ENCODE measurements around the gene TLK2. TPM values are rescaled to one million over a fixed set of nuclear protein-coding genes. Genes with fewer than 3 reads are reported as not detected.
"Not testable (repeated sequence)": the region's sequence is repeated elsewhere in the genome, so short reads cannot be mapped to it uniquely, and the experiment has no call there.

TLK2 gene
- polyA plus RNA-seq, 1 of the 3 experiments (the other 2 are of a cell fraction), result 51.9 TPM

DNA sequence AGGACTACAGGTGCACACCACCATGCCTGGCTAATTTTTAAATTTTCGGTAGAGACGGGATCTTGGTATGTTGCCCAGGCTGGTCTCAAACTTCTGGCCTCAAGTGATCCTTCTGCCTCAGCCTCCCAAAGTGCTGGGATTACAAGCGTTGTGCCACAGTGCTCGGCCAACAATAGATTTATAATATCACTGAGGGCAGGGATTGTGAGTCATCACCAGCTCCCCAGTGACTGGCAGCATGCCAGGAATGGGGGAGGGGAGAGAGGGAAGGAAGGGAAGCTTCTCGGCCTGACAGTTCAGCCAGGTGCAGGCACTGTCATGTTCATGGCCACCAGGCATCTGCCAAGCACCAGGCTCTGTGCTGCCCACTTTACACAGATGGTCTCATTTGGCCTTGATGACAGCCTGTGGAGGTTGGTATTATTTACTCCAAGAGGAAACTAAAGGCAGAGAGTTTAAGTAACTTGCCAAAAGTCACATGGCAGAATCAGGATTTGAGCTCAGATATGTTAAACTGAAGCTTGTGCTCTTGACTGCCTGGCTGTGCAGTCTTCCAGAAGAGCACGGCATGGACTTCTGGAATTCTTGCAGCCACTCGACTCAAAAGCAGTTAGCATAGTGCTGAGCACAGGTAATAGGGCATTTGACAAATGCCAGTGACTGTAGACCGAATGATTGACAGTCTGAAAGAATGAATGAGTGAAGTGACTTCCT, 7.8 kb upstream of the TLK2 start:
- CTCF ChIA-PET; H3K9me2 ChIP-seq; H3K36me3 ChIP-seq (replicated peaks in 1 of 2; ENCODE audit: control insufficient read depth in 1 of 2, insufficient read depth in 2 of 2, low read length in 1 of 2); H3K4me3 ChIP-seq (ENCODE audit: low read depth in 2 of 2, low read length in 1 of 2); H3K4me1 ChIP-seq (ENCODE audit: control insufficient read depth in 1 of 2, insufficient read depth in 2 of 2, low read depth in 1 of 2, low read length in 1 of 2); POLR2A ChIA-PET; H2AFZ ChIP-seq (ENCODE audit: low read depth); H3K9ac ChIP-seq; H3K27me3 ChIP-seq (ENCODE audit: insufficient read depth); H4K20me1 ChIP-seq (ENCODE audit: insufficient read depth); H3K9me3 ChIP-seq: not testable (repeated sequence)
- Histone ChIP-seq H3F3A (replicated peaks; ENCODE audit: insufficient read depth) (peaks cover 49% of the 10 kb centered on the region), H3K27ac (ENCODE audit: low read depth in 2 of 2, low read length in 1 of 2) (peak overlapping the region; percentile 53 to 63; a peak in 3 of 4 replicates), H3K79me2 (ENCODE audit: insufficient read depth) (peaks cover 15% of the 10 kb centered on the region), H3K4me2 (0 out of 2 replicates have a peak overlapping the region, but pooled peaks have one; percentile 0)
- WGBS (ENCODE audit: low lambda C conversion rate), result 19% methylated on average over 6 of the region's 8 CpGs
- DNase-seq, result peak; percentile 76
- TF ChIP-seq, protein P1, sequence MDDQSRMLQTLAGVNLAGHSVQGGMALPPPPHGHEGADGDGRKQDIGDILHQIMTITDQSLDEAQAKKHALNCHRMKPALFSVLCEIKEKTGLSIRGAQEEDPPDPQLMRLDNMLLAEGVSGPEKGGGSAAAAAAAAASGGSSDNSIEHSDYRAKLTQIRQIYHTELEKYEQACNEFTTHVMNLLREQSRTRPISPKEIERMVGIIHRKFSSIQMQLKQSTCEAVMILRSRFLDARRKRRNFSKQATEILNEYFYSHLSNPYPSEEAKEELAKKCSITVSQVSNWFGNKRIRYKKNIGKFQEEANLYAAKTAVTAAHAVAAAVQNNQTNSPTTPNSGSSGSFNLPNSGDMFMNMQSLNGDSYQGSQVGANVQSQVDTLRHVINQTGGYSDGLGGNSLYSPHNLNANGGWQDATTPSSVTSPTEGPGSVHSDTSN (IDR thresholded peaks at IDR 0.05), result peak; percentile 58
- TF ChIP-seq FOSL2 (IDR thresholded peaks at IDR 0.05; ENCODE audit: borderline replicate concordance, low read depth) (peak; percentile 95), JUND (IDR thresholded peaks at IDR 0.05) (peak; percentile 92), NFIC (IDR thresholded peaks at IDR 0.05; ENCODE audit: borderline replicate concordance) (peak; percentile 100), RXRA (IDR thresholded peaks at IDR 0.05; ENCODE audit: borderline replicate concordance, low read depth) (peak; percentile 9; the same call in 1 of the 2 replicates), SIN3A (IDR thresholded peaks at IDR 0.05; ENCODE audit: borderline replicate concordance, low read depth, low read length) (peak; percentile 80), TCF12 (IDR thresholded peaks at IDR 0.05) (peak; percentile 77), EP300 (IDR thresholded peaks at IDR 0.05; ENCODE audit: borderline replicate concordance in 1 of 2, low read depth in 1 of 2, low read length in 1 of 2) (peak; percentile 22 to 53; a peak in 3 of 4 replicates), MXI1 (IDR thresholded peaks at IDR 0.05; ENCODE audit: low read depth, low read length) (peak; percentile 85), FOXJ3 (CRISPR knock-in tag; IDR thresholded peaks at IDR 0.05) (peak; percentile 43; the same call in 1 of the 2 replicates), POLR2AphosphoS5 (IDR thresholded peaks at IDR 0.05; ENCODE audit: low read depth, low read length) (peak; percentile 69)
- TF ChIP-seq, protein P2, sequence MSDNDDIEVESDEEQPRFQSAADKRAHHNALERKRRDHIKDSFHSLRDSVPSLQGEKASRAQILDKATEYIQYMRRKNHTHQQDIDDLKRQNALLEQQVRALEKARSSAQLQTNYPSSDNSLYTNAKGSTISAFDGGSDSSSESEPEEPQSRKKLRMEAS (IDR thresholded peaks at IDR 0.05; ENCODE audit: low read depth), result 0 out of 2 replicates have a peak, but pooled peaks have one; percentile 49
- TF ChIP-seq, protein P3, sequence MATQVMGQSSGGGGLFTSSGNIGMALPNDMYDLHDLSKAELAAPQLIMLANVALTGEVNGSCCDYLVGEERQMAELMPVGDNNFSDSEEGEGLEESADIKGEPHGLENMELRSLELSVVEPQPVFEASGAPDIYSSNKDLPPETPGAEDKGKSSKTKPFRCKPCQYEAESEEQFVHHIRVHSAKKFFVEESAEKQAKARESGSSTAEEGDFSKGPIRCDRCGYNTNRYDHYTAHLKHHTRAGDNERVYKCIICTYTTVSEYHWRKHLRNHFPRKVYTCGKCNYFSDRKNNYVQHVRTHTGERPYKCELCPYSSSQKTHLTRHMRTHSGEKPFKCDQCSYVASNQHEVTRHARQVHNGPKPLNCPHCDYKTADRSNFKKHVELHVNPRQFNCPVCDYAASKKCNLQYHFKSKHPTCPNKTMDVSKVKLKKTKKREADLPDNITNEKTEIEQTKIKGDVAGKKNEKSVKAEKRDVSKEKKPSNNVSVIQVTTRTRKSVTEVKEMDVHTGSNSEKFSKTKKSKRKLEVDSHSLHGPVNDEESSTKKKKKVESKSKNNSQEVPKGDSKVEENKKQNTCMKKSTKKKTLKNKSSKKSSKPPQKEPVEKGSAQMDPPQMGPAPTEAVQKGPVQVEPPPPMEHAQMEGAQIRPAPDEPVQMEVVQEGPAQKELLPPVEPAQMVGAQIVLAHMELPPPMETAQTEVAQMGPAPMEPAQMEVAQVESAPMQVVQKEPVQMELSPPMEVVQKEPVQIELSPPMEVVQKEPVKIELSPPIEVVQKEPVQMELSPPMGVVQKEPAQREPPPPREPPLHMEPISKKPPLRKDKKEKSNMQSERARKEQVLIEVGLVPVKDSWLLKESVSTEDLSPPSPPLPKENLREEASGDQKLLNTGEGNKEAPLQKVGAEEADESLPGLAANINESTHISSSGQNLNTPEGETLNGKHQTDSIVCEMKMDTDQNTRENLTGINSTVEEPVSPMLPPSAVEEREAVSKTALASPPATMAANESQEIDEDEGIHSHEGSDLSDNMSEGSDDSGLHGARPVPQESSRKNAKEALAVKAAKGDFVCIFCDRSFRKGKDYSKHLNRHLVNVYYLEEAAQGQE (IDR thresholded peaks at IDR 0.05; ENCODE audit: low read depth, low read length), result peak; percentile 58; the same call in 1 of the 2 replicates

All from SK-N-SH (cell line).